Vagina (tissue), 2 donors: ENCODE results near the gene PRTG.

Experiments
- POLR2A ChIP-seq, 2 donors: fragments of 450-650 bp; IDR thresholded peaks; one replicate each; pipeline ENCODE4 v1.6.1; 2017; ENCODE audit warnings: antibody characterized with exemption in 2 of 2, mild to moderate bottlenecking in 2 of 2, moderate library complexity in 2 of 2
- TF ChIP-seq, protein P1 (sequence below), 3 experiments: fragments of 450-650 bp in 2 of 3; fragments of 200-600 bp in 1 of 3; sonication (generic) in 1 of 3; IDR thresholded peaks; one replicate each; pipeline ENCODE4 v1.5.1; 2017 to 2019; ENCODE audit warnings: antibody characterized with exemption in 3 of 3, mild to moderate bottlenecking in 2 of 3, moderate library complexity in 2 of 3

DNA sequence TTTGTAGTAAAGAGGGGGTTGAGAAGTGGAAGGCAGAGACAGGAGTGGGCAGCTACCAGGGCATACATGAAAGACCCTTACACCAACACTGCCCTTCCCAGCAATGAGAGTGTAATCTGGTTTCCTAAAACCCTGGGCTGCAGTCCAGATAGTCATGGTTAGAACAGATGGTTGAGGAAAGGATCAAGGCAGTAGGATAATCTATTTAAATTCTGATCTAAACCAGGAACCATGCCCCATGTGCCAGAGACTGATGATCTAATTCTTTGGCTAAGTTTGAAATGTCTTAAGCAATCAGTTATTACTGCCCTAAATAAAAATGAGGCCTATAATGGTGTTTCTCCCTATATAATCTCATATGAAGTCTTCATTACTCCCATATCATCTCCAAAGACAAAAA lies 59.6 kb downstream of the PRTG start:
- TF ChIP-seq, protein P1, sequence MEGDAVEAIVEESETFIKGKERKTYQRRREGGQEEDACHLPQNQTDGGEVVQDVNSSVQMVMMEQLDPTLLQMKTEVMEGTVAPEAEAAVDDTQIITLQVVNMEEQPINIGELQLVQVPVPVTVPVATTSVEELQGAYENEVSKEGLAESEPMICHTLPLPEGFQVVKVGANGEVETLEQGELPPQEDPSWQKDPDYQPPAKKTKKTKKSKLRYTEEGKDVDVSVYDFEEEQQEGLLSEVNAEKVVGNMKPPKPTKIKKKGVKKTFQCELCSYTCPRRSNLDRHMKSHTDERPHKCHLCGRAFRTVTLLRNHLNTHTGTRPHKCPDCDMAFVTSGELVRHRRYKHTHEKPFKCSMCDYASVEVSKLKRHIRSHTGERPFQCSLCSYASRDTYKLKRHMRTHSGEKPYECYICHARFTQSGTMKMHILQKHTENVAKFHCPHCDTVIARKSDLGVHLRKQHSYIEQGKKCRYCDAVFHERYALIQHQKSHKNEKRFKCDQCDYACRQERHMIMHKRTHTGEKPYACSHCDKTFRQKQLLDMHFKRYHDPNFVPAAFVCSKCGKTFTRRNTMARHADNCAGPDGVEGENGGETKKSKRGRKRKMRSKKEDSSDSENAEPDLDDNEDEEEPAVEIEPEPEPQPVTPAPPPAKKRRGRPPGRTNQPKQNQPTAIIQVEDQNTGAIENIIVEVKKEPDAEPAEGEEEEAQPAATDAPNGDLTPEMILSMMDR (IDR thresholded peaks at IDR 0.05): no peak
- TF ChIP-seq POLR2A (IDR thresholded peaks at IDR 0.05): no peak
